Calu3 (cell line): ENCODE data around the gene MYO10. TPM values are rescaled to one million over a fixed set of nuclear protein-coding genes. Genes with fewer than 3 reads are reported as not detected.

Experiments used
- BruUV-seq: library from RNA; stranded (reverse); fragments of 400-500 nt; replicated peaks from 2 replicates; lab custom pipeline; 2021; lab: Mats Ljungman, UMichigan
- CTCF ChIA-PET: fragments of 300-600 bp; sonication (Branson Sonifier 250); formaldehyde crosslinking; loops from one replicate; lab custom pipeline; 2022; ENCODE audit warnings: antibody characterized with exemption; lab: Charles Lee
- DNase-seq: peaks from one replicate; pipeline ENCODE4 v3.0.0; 2022
- H3K27ac Mint-ChIP-seq: one replicate; pipeline ENCODE4 v1.8.0; 2022; ENCODE audit warnings: mixed read lengths; ENCODE audit not compliant: unreplicated experiment
- H3K27me3 Mint-ChIP-seq: one replicate; pipeline ENCODE4 v1.8.0; 2022; ENCODE audit warnings: mixed read lengths; ENCODE audit not compliant: unreplicated experiment
- H3K36me3 Mint-ChIP-seq: one replicate; pipeline ENCODE4 v1.8.0; 2022; ENCODE audit warnings: mild to moderate bottlenecking, moderate library complexity, mixed read lengths; ENCODE audit not compliant: insufficient read depth, unreplicated experiment
- H3K4me1 Mint-ChIP-seq: one replicate; pipeline ENCODE4 v1.8.0; 2022; ENCODE audit warnings: mild to moderate bottlenecking, low read depth, mixed read lengths; ENCODE audit not compliant: unreplicated experiment
- H3K4me3 Mint-ChIP-seq: one replicate; pipeline ENCODE4 v1.8.0; 2022; ENCODE audit warnings: mild to moderate bottlenecking, low read depth, moderate library complexity, mixed read lengths; ENCODE audit not compliant: unreplicated experiment
- H3K9me3 Mint-ChIP-seq: one replicate; pipeline ENCODE4 v1.8.0; 2022; ENCODE audit warnings: low read depth, mixed read lengths; ENCODE audit not compliant: unreplicated experiment
- CTCF ChIP-seq: fragments of 200-600 bp; IDR thresholded peaks from one replicate; pipeline ENCODE4 v1.8.0; 2022; ENCODE audit warnings: antibody characterized with exemption; ENCODE audit not compliant: unreplicated experiment
- intact Hi-C: fragments of 100-400 bp; cut with micrococcal nuclease; formaldehyde crosslinking; loops from one replicate; pipeline ENCODE4 v1.10.0; 2022; ENCODE audit not compliant: unreplicated experiment
- total RNA-seq: library from RNA; stranded (reverse); gene quantifications from 2 replicates; pipeline ENCODE4 v1.2.3, GENCODE V29; 2022

The MYO10 gene
- total RNA-seq, 1 experiment from 2014 or later: 101 TPM

DNA sequence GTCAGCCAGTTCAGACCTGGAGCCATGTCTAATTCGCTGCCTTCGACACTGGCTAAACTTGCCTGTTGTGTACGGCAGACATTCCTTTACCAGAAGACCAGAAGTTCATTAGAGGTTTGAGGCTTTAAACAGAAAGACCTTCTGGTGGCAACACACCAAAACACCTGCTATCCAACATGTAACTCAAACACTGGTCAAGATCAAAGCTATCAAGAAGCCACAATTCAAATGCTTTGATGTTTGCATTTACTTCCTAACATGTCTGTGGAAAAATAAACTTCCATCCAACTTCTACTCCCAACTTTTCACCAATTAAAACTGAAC lies 228.3 kb downstream of the MYO10 start:
- H3K9me3 Mint-ChIP-seq: no peaks in the 10 kb centered on the region
- no peak for DNase-seq
- H3K36me3 Mint-ChIP-seq: peaks cover 78% of the 10 kb centered on the region
- TF ChIP-seq CTCF: no peak
- CTCF ChIA-PET: no interaction called here
- TSS peak; percentile 7 for BruUV-seq
- H3K4me3 Mint-ChIP-seq: no peak overlapping the region
- peaks cover under 1% of the 10 kb centered on the region for H3K4me1 Mint-ChIP-seq
- no peaks in the 10 kb centered on the region for H3K27me3 Mint-ChIP-seq
- intact Hi-C loops: no loop called here
- no peak overlapping the region for H3K27ac Mint-ChIP-seq

- no peak for DNase-seq
- CTCF ChIA-PET: no interaction called here
- no TSS peak for BruUV-seq
- H3K9me3 Mint-ChIP-seq: no peaks in the 10 kb centered on the region
- no peak for TF ChIP-seq CTCF
- H3K27ac Mint-ChIP-seq: no peak overlapping the region
- intact Hi-C loops: no loop called here
- no peaks in the 10 kb centered on the region for H3K4me1 Mint-ChIP-seq
- H3K27me3 Mint-ChIP-seq: no peaks in the 10 kb centered on the region
- peaks cover 83% of the 10 kb centered on the region for H3K36me3 Mint-ChIP-seq
- H3K4me3 Mint-ChIP-seq: no peak overlapping the region
These were observed 228.8 kb downstream of the MYO10 start for GRCh38 chr5:16707168-16707868.

- Mint-ChIP-seq H3K4me3 (no peak overlapping the region), H3K36me3 (peaks cover 87% of the 10 kb centered on the region), H3K9me3 (no peaks in the 10 kb centered on the region), H3K27me3 (no peaks in the 10 kb centered on the region), H3K27ac (no peak overlapping the region), H3K4me1 (no peaks in the 10 kb centered on the region)
- CTCF ChIA-PET: no interaction called here
- no TSS peak for BruUV-seq
- no peak for DNase-seq
- intact Hi-C loops: no loop called here
- no peak for TF ChIP-seq CTCF
These were observed 231.1 kb downstream of the MYO10 start for GRCh38 chr5:16704945-16705344.

- peak overlapping the region; percentile 17 for H3K27ac Mint-ChIP-seq
- intact Hi-C loops: no loop called here
- no peak for DNase-seq
- CTCF ChIA-PET: interaction anchor here (0.7 kb wide), 1 partner anchor 241 kb away, joined by 3 read pairs; no protein-coding TSS in a partner anchor
- no peak overlapping the region for H3K4me3 Mint-ChIP-seq
- no peaks in the 10 kb centered on the region for H3K4me1 Mint-ChIP-seq
- no peaks in the 10 kb centered on the region for H3K9me3 Mint-ChIP-seq
- TF ChIP-seq CTCF: no peak
- peaks cover 84% of the 10 kb centered on the region for H3K36me3 Mint-ChIP-seq
- H3K27me3 Mint-ChIP-seq: no peaks in the 10 kb centered on the region
- BruUV-seq: no TSS peak
These were observed 233.1 kb downstream of the MYO10 start for GRCh38 chr5:16702964-16703363.
